GM12878 (cell line): ENCODE data around the gene JADE2. TPM values are rescaled to one million over a fixed set of nuclear protein-coding genes. Genes with fewer than 3 reads are reported as not detected.

Experiments
- ATAC-seq: fragments of 200-7000 bp; cut with Tn5 transposase; 3 replicates; pipeline ENCODE4 v1.9.1; 2020; ENCODE audit warnings: mild to moderate bottlenecking, moderate library complexity
- BruUV-seq: library from RNA; stranded (reverse); fragments of 400-500 nt; replicated peaks from 2 replicates; lab custom pipeline; 2021; lab: Mats Ljungman, UMichigan
- CTCF ChIA-PET: fragments of 300-600 bp; sonication (Branson Sonifier 250); formaldehyde crosslinking; extraction: SDS; loops from one replicate; lab custom pipeline; 2021; ENCODE audit warnings: inconsistent platforms; lab: Yijun Ruan, JAX
- POLR2A ChIA-PET: fragments of 350-600 bp; formaldehyde crosslinking; extraction: SDS; loops from one replicate; lab custom pipeline; 2021; ENCODE audit warnings: inconsistent platforms; lab: Charles Lee
- RAD21 ChIA-PET: fragments of 300-600 bp; sonication (Branson Sonifier 250); formaldehyde crosslinking; loops from one replicate; lab custom pipeline; 2023; ENCODE audit warnings: antibody characterized with exemption; ENCODE audit not compliant: unreplicated experiment; lab: Charles Lee
- SMC1A ChIA-PET: fragments of 300-600 bp; sonication (Branson Sonifier 250); formaldehyde crosslinking; loops from one replicate; lab custom pipeline; 2023; ENCODE audit not compliant: unreplicated experiment, uncharacterized antibody; lab: Charles Lee
- DNase-seq: peaks from one replicate; pipeline ENCODE4 v3.0.0-alpha.2; 2011; ENCODE audit warnings: low read depth, low spot score
- FAIRE-seq: peaks from 3 replicates; lab custom pipeline; 2011; peaks lifted over from hg19 to GRCh38; lab: Jason Lieb, UNC
- H2AFZ ChIP-seq: 2 replicates; pipeline ENCODE4 v1.6.0; 2011; ENCODE audit warnings: low read depth, low read length, control low read depth; ENCODE audit not compliant: control insufficient read depth
- H3K27ac ChIP-seq: 2 replicates; pipeline ENCODE4 v1.5.1; 2011; ENCODE audit warnings: control low read depth; ENCODE audit not compliant: control insufficient read depth, insufficient read depth
- H3K27me3 ChIP-seq, 2 experiments: replicated peaks in 1 of 2; 2 replicates each; pipeline versions ENCODE4 v1.6.0 to v1.6.1; 2011; ENCODE audit warnings: low read length in 1 of 2; ENCODE audit not compliant: control insufficient read depth in 2 of 2, insufficient read depth in 2 of 2
- H3K36me3 ChIP-seq, 2 experiments: 2 replicates each; pipeline ENCODE4 v1.5.1; 2011; ENCODE audit warnings: low read length in 1 of 2; ENCODE audit not compliant: control insufficient read depth in 2 of 2, insufficient read depth in 2 of 2
- H3K4me1 ChIP-seq: 2 replicates; pipeline ENCODE4 v1.6.1; 2011; ENCODE audit warnings: mild to moderate bottlenecking, low read length, moderate library complexity, mixed read lengths; ENCODE audit not compliant: control insufficient read depth, insufficient read depth
- H3K4me2 ChIP-seq: 2 replicates; pipeline ENCODE4 v1.6.0; 2011; ENCODE audit warnings: control low read depth; ENCODE audit not compliant: control insufficient read depth, insufficient read depth
- H3K4me3 ChIP-seq: fragments of 200-600 bp; sonication (generic); 2 replicates; pipeline ENCODE4 v1.5.1; 2016
- H3K79me2 ChIP-seq: 2 replicates; pipeline ENCODE4 v1.6.0; 2011; ENCODE audit warnings: low read length; ENCODE audit not compliant: control insufficient read depth, insufficient read depth
- H3K9ac ChIP-seq: 2 replicates; pipeline ENCODE4 v1.8.0; 2011; ENCODE audit warnings: low read length, control low read depth, mixed read lengths; ENCODE audit not compliant: control insufficient read depth, insufficient read depth
- H3K9me3 ChIP-seq: replicated peaks from 3 replicates; pipeline ENCODE4 v1.5.1; 2011; ENCODE audit warnings: mild to moderate bottlenecking, low read length; ENCODE audit not compliant: control insufficient read depth, insufficient read depth
- H4K20me1 ChIP-seq: 2 replicates; pipeline ENCODE4 v1.6.0; 2011; ENCODE audit not compliant: control insufficient read depth, insufficient read depth
- EZH2 ChIP-seq: IDR thresholded peaks from 2 replicates; pipeline ENCODE4 v1.6.1; 2012; ENCODE audit warnings: low read depth, mild to moderate bottlenecking, control low read depth, inconsistent platforms, low read length, borderline replicate concordance; ENCODE audit not compliant: control insufficient read depth
- SKIL ChIP-seq: fragments of 450-650 bp; IDR thresholded peaks from 2 replicates; pipeline ENCODE4 v1.6.1; 2017; ENCODE audit warnings: mild to moderate bottlenecking, low read depth, inconsistent platforms; ENCODE audit not compliant: poor library complexity, severe bottlenecking
- WGBS: methylation state at CpG from one replicate; pipeline ENCODE4 v1.1.6; 2016; ENCODE audit warnings: low lambda C conversion rate; ENCODE audit not compliant: insufficient replicate concordance, insufficient coverage; ENCODE audit errors: missing lambda C conversion rate; 5-methylcytosine and 5-hydroxymethylcytosine counted together
- in situ Hi-C: fragments of 300-500 bp; cut with MboI; formaldehyde crosslinking; loops from 9 replicates; pipeline ENCODE4 v1.14.3; 2018; ENCODE audit warnings: mixed read lengths
- intact Hi-C: fragments of 100-400 bp; cut with micrococcal nuclease; formaldehyde crosslinking; loops from one replicate; pipeline ENCODE4 v1.14.2; 2022; ENCODE audit not compliant: unreplicated experiment
- polyA plus RNA-seq, 11 experiments: library from polyadenylated mRNA; depleted of rRNA in 4 of 11; unstranded in 6 of 11; stranded (reverse) in 5 of 11; fragments of >200 nt; fragmentation: Nextera tagmentation in 4 of 11; fragmentation: Illumina TruSeq in 1 of 11; extraction: Ambion mirVana in 4 of 11; extraction: Trizol in 1 of 11; gene quantifications; 1 replicate in 1 of 11; 2 replicates in 10 of 11; pipeline versions ENCODE4 v1.2.1 to v1.2.3, GENCODE V29; 2011 to 2016; ENCODE audit warnings: inconsistent platforms in 2 of 11, missing spikeins in 2 of 11, low read depth in 1 of 11
- total RNA-seq, 4 experiments: library from RNA; depleted of rRNA in 3 of 4; stranded (reverse); fragments of >200 nt in 3 of 4; fragmentation: Illumina TruSeq in 1 of 4; extraction: Trizol in 1 of 4; gene quantifications; 2 replicates each; pipeline versions ENCODE4 v1.2.1 to v1.2.3, GENCODE V29; 2013 to 2021

The JADE2 gene
- total and polyA plus RNA-seq, 10 of the 15 experiments (the other 5 are each of a cell fraction or from before 2014, with no cell fraction given), result 1.5 to 67.0 (median 22.4) TPM

GRCh38 chr5:134555223-134555889 lies 29.9 kb downstream of the JADE2 start:
- Histone ChIP-seq H3K9me3 (no peaks in the 10 kb centered on the region), H3K27me3 (no peaks in the 10 kb centered on the region), H3K4me3 (no peak overlapping the region; the same call in 1 of the 2 replicates), H4K20me1 (no peaks in the 10 kb centered on the region), H3K79me2 (peaks cover 33% of the 10 kb centered on the region), H2AFZ (peak overlapping the region; percentile 9; the same call in 1 of the 2 replicates)
- no peak for DNase-seq
- intact Hi-C loops, result loop anchor here (2.0 kb wide), 2 partner anchors 15 to 29 kb away; no protein-coding TSS in a partner anchor
- CTCF ChIA-PET, result interaction anchor here (1.0 to 3.8 kb wide), 14 partner anchors 9 to 144 kb away, joined by 3 to 35 read pairs (median 5); partner anchors contain the start of gene CDKN2AIPNL
- RAD21 ChIA-PET, result interaction anchor here (0.8 to 3.3 kb wide), 10 partner anchors 10 to 183 kb away, joined by 3 to 47 read pairs (median 6); partner anchors contain the start of gene JADE2
- in situ Hi-C loops, result no loop called here
- FAIRE-seq, result no peak
- ATAC-seq, result peak; percentile 10
- SMC1A ChIA-PET, result interaction anchor here (1.1 to 4.4 kb wide), 11 partner anchors 8 to 184 kb away, joined by 3 to 85 read pairs (median 4); partner anchors contain the start of genes CDKN2AIPNL and UBE2B
- TF ChIP-seq EZH2 (no peak), SKIL (no peak)
- TF ChIP-seq, all 136 proteins: peak for 0
- TSS peak; percentile 17 for BruUV-seq
- peaks cover 17% of the 10 kb centered on the region in 2 experiments; a peak in 3 of 4 replicates for H3K36me3 ChIP-seq
- H3K27ac ChIP-seq, result peak overlapping the region; percentile 91
- peak overlapping the region; percentile 61 for H3K4me2 ChIP-seq
- peaks cover 47% of the 10 kb centered on the region for H3K4me1 ChIP-seq
- peak overlapping the region; percentile 50 for H3K9ac ChIP-seq
- WGBS, result 35% methylated on average over 7 of the region's 7 CpGs
- POLR2A ChIA-PET, result interaction anchor here (0.5 to 5.5 kb wide), 12 partner anchors 12 to 333 kb away, joined by 3 to 113 read pairs (median 4); partner anchors contain the start of genes CDKN2AIPNL, JADE2 and UBE2B
